Osteoblast (primary cell): ENCODE data around the gene MELTF. TPM values are rescaled to one million over a fixed set of nuclear protein-coding genes. Genes with fewer than 3 reads are reported as not detected.
"Not testable (repeated sequence)": the region's sequence is repeated elsewhere in the genome, so short reads cannot be mapped to it uniquely, and the experiment has no call there.

Experiments used
- DNase-seq: peaks from one replicate; pipeline ENCODE4 v3.0.0; 2011; ENCODE audit warnings: low spot score, mixed read lengths; ENCODE audit not compliant: insufficient read length; ENCODE audit errors: missing footprints
- H2AFZ ChIP-seq: 2 replicates; pipeline ENCODE4 v1.6.0; 2011; ENCODE audit warnings: mild to moderate bottlenecking, low read length
- H3K27ac ChIP-seq: 2 replicates; pipeline ENCODE4 v1.5.1; 2011; ENCODE audit warnings: mild to moderate bottlenecking, low read depth, low read length, moderate library complexity
- H3K27me3 ChIP-seq: 2 replicates; pipeline ENCODE4 v1.6.0; 2012; ENCODE audit warnings: mild to moderate bottlenecking, control low read depth, inconsistent platforms, low read length, moderate library complexity; ENCODE audit not compliant: insufficient read depth
- H3K36me3 ChIP-seq: 2 replicates; pipeline ENCODE4 v1.5.1; 2011; ENCODE audit warnings: mild to moderate bottlenecking, low read length, control low read depth, moderate library complexity; ENCODE audit not compliant: insufficient read depth
- H3K4me1 ChIP-seq: 2 replicates; pipeline ENCODE4 v1.5.1; 2011; ENCODE audit warnings: mild to moderate bottlenecking, low read length, control low read depth, moderate library complexity; ENCODE audit not compliant: insufficient read depth
- H3K4me2 ChIP-seq: 2 replicates; pipeline ENCODE4 v1.6.0; 2011; ENCODE audit warnings: mild to moderate bottlenecking, low read length; ENCODE audit not compliant: insufficient read depth
- H3K4me3 ChIP-seq: fragments of 200-600 bp; sonication (generic); 3 replicates; pipeline ENCODE4 v1.5.1; 2012; ENCODE audit warnings: mild to moderate bottlenecking, low read length, inconsistent platforms; ENCODE audit not compliant: insufficient read depth
- H3K79me2 ChIP-seq: 2 replicates; pipeline ENCODE4 v1.6.0; 2012; ENCODE audit warnings: mild to moderate bottlenecking, low read length, control low read depth, inconsistent platforms; ENCODE audit not compliant: insufficient read depth
- H3K9me3 ChIP-seq: 2 replicates; pipeline ENCODE4 v1.5.1; 2011; ENCODE audit warnings: low read depth, low read length, control low read depth
- H4K20me1 ChIP-seq: 2 replicates; pipeline ENCODE4 v1.6.0; 2012; ENCODE audit warnings: mild to moderate bottlenecking, low read length, control low read depth; ENCODE audit not compliant: insufficient read depth
- CTCF ChIP-seq: IDR thresholded peaks from 2 replicates; pipeline ENCODE4 v1.5.1; 2011; ENCODE audit warnings: mild to moderate bottlenecking, low read depth, low read length, moderate library complexity; ENCODE audit errors: extremely low read depth
- total RNA-seq: library from RNA; depleted of rRNA; stranded (reverse); fragments of >200 nt; gene quantifications from 2 replicates; pipeline ENCODE4 v1.2.3, GENCODE V29; 2012

MELTF gene
- total RNA-seq, 1 donor = 5.1 TPM

GRCh38 chr3:197062446-197062845, 32.8 kb upstream of the MELTF start:
- Histone ChIP-seq H3K79me2 (no peaks in the 10 kb centered on the region), H3K36me3 (peaks cover 40% of the 10 kb centered on the region), H2AFZ (no peak overlapping the region), H3K4me3 (no peak overlapping the region), H4K20me1 (no peaks in the 10 kb centered on the region), H3K27me3 (no peaks in the 10 kb centered on the region), H3K9me3 (no peaks in the 10 kb centered on the region), H3K4me1 (no peaks in the 10 kb centered on the region), H3K4me2 (no peak overlapping the region), H3K27ac (no peak overlapping the region)
- no peak for DNase-seq
- no peak for TF ChIP-seq CTCF

GRCh38 chr3:197051637-197052036, 22.0 kb upstream of the MELTF start:
- not testable (repeated sequence) for H4K20me1 ChIP-seq, H3K4me2 ChIP-seq, H3K27me3 ChIP-seq, H3K79me2 ChIP-seq, H3K4me3 ChIP-seq, H3K4me1 ChIP-seq, H3K9me3 ChIP-seq, H2AFZ ChIP-seq, H3K27ac ChIP-seq
- DNase-seq = peak; percentile 1
- peaks cover 46% of the 10 kb centered on the region for H3K36me3 ChIP-seq

GRCh38 chr3:197050511-197050910, 20.9 kb upstream of the MELTF start:
- H3K9me3 ChIP-seq = no peaks in the 10 kb centered on the region
- H4K20me1 ChIP-seq = no peaks in the 10 kb centered on the region
- peak; percentile 5 for DNase-seq
- no peak overlapping the region for H2AFZ ChIP-seq
- H3K4me1 ChIP-seq = no peaks in the 10 kb centered on the region
- no peak overlapping the region for H3K27ac ChIP-seq
- no peaks in the 10 kb centered on the region for H3K79me2 ChIP-seq
- no peak overlapping the region for H3K4me3 ChIP-seq
- no peak for TF ChIP-seq CTCF
- H3K27me3 ChIP-seq = no peaks in the 10 kb centered on the region
- no peak overlapping the region for H3K4me2 ChIP-seq
- H3K36me3 ChIP-seq = peaks cover 44% of the 10 kb centered on the region

- no peak overlapping the region for H3K27ac ChIP-seq
- no peak for DNase-seq
- peaks cover 32% of the 10 kb centered on the region for H3K36me3 ChIP-seq
- H3K4me3 ChIP-seq = no peak overlapping the region
- H3K4me2 ChIP-seq = no peak overlapping the region
- no peaks in the 10 kb centered on the region for H4K20me1 ChIP-seq
- H3K79me2 ChIP-seq = no peaks in the 10 kb centered on the region
- no peak overlapping the region for H2AFZ ChIP-seq
- no peaks in the 10 kb centered on the region for H3K4me1 ChIP-seq
- no peak for TF ChIP-seq CTCF
- no peaks in the 10 kb centered on the region for H3K9me3 ChIP-seq
- H3K27me3 ChIP-seq = no peaks in the 10 kb centered on the region
Observed at GRCh38 chr3:197042539-197042938, 12.9 kb upstream of the MELTF start.
